Fibroblast of lung (primary cell): ENCODE results near the gene CFP. TPM values are rescaled to one million over a fixed set of nuclear protein-coding genes. Genes with fewer than 3 reads are reported as not detected.

Source experiments
- DNase-seq, 2 donors: peaks; one replicate each; pipeline versions ENCODE4 v3.0.0 to v3.0.0-alpha.2; 2010; ENCODE audit warnings: low read depth in 2 of 2
- H2AFZ ChIP-seq: 2 replicates; pipeline ENCODE4 v1.5.1; 2012; ENCODE audit warnings: low read length, control low read depth, inconsistent platforms
- H3K27ac ChIP-seq: 2 replicates; pipeline ENCODE4 v1.5.1; 2011; ENCODE audit warnings: low read length, control low read depth; ENCODE audit not compliant: insufficient read depth
- H3K27me3 ChIP-seq: 2 replicates; pipeline ENCODE4 v1.5.1; 2011; ENCODE audit warnings: mild to moderate bottlenecking, low read length; ENCODE audit not compliant: control insufficient read depth, insufficient read depth
- H3K36me3 ChIP-seq: 2 replicates; pipeline ENCODE4 v1.5.1; 2011; ENCODE audit warnings: low read length; ENCODE audit not compliant: control insufficient read depth, insufficient read depth
- H3K4me1 ChIP-seq: 2 replicates; pipeline ENCODE4 v1.5.1; 2011; ENCODE audit warnings: low read length; ENCODE audit not compliant: control insufficient read depth, insufficient read depth; ENCODE audit errors: extremely low read depth
- H3K4me2 ChIP-seq: 2 replicates; pipeline ENCODE4 v1.5.1; 2011; ENCODE audit warnings: low read length, control low read depth; ENCODE audit not compliant: insufficient read depth; ENCODE audit errors: extremely low read depth
- H3K4me3 ChIP-seq, 4 experiments: fragments of 200-600 bp in 1 of 4; sonication (generic) in 1 of 4; replicated peaks in 1 of 4; 2 replicates each; pipeline ENCODE4 v1.5.1; 2011 to 2016; ENCODE audit warnings: low read length in 4 of 4, low read depth in 3 of 4, mild to moderate bottlenecking in 3 of 4, control low read depth in 2 of 4, inconsistent platforms in 1 of 4, mixed read lengths in 1 of 4; ENCODE audit not compliant: insufficient read depth in 1 of 4; ENCODE audit errors: control extremely low read depth in 1 of 4
- H3K79me2 ChIP-seq: 2 replicates; pipeline ENCODE4 v1.5.1; 2012; ENCODE audit warnings: mild to moderate bottlenecking, low read length, inconsistent platforms; ENCODE audit not compliant: control insufficient read depth, insufficient read depth
- H3K9ac ChIP-seq: 2 replicates; pipeline ENCODE4 v1.5.1; 2011; ENCODE audit warnings: mild to moderate bottlenecking, low read length, control low read depth; ENCODE audit not compliant: insufficient read depth
- H3K9me3 ChIP-seq: 2 replicates; pipeline ENCODE4 v1.5.1; 2012; ENCODE audit warnings: low read depth, low read length; ENCODE audit not compliant: control insufficient read depth, insufficient read depth
- H4K20me1 ChIP-seq: 2 replicates; pipeline ENCODE4 v1.5.1; 2011; ENCODE audit warnings: low read length; ENCODE audit not compliant: control insufficient read depth, insufficient read depth; ENCODE audit errors: extremely low read depth
- EZH2 ChIP-seq: IDR thresholded peaks from 2 replicates; pipeline ENCODE4 v1.5.1; 2012; ENCODE audit warnings: low read length, control low read depth, mild to moderate bottlenecking; ENCODE audit errors: missing control alignments
- polyA plus RNA-seq, 2 donors: library from polyadenylated mRNA; depleted of rRNA in 1 of 2; stranded (reverse) in 1 of 2; unstranded in 1 of 2; fragments of >200 nt; gene quantifications; 2 replicates each; pipeline ENCODE4 v1.2.1, GENCODE V29; 2011 to 2012; ENCODE audit warnings: missing spikeins in 1 of 2
- total RNA-seq: library from RNA; depleted of rRNA; stranded (reverse); fragments of >200 nt; gene quantifications from 2 replicates; pipeline ENCODE4 v1.2.1, GENCODE V29; 2014
- TF ChIP-seq, protein P1 (sequence below), 2 donors: IDR thresholded peaks in 1 of 2; conservative IDR thresholded peaks in 1 of 2; 1 replicate in 1 of 2; 2 replicates in 1 of 2; pipeline ENCODE4 v1.5.1; 2011 to 2012; ENCODE audit warnings: low read length in 2 of 2, control low read depth in 1 of 2, inconsistent platforms in 1 of 2, low read depth in 1 of 2, mild to moderate bottlenecking in 1 of 2

CFP gene
- total and polyA plus RNA-seq, 2 donors (not counting 1 experiment from before 2014, with no cell fraction given), result 0.08 to 0.17 TPM

DNA sequence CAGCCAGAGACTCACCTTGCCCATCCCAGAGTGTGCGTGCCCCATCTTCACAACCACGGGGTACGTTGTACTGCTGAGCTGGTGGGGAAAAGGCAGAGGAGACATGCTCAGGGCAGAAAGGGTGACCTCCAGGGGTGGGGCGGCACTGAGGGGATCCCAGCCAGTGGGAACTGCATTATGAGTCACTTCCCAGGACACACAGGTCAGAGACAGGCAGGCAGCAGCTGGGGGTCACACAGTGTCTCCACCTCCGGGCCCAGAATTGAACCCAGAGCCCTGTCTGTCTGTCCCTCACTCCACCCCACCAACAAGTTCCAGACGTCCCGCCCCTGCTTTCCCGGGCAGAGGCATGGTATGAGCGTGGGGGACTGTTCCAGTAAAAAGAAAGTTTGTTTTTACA, 52.3 kb downstream of the CFP start:
- H3K27me3 ChIP-seq, result no peaks in the 10 kb centered on the region
- peak overlapping the region; percentile 51 for H3K27ac ChIP-seq
- peaks cover 14% of the 10 kb centered on the region for H3K4me1 ChIP-seq
- H2AFZ ChIP-seq, result no peak overlapping the region
- H3K9ac ChIP-seq, result no peak overlapping the region
- H3K36me3 ChIP-seq, result no peaks in the 10 kb centered on the region
- H4K20me1 ChIP-seq, result no peaks in the 10 kb centered on the region
- peaks cover 2% of the 10 kb centered on the region for H3K79me2 ChIP-seq
- no peaks in the 10 kb centered on the region for H3K9me3 ChIP-seq
- no peak overlapping the region for H3K4me2 ChIP-seq
- DNase-seq, result peak in 1 of 2 donors; percentile 66
- H3K4me3 ChIP-seq, result no peak overlapping the region
- TF ChIP-seq EZH2, result no peak
- TF ChIP-seq, protein P1, sequence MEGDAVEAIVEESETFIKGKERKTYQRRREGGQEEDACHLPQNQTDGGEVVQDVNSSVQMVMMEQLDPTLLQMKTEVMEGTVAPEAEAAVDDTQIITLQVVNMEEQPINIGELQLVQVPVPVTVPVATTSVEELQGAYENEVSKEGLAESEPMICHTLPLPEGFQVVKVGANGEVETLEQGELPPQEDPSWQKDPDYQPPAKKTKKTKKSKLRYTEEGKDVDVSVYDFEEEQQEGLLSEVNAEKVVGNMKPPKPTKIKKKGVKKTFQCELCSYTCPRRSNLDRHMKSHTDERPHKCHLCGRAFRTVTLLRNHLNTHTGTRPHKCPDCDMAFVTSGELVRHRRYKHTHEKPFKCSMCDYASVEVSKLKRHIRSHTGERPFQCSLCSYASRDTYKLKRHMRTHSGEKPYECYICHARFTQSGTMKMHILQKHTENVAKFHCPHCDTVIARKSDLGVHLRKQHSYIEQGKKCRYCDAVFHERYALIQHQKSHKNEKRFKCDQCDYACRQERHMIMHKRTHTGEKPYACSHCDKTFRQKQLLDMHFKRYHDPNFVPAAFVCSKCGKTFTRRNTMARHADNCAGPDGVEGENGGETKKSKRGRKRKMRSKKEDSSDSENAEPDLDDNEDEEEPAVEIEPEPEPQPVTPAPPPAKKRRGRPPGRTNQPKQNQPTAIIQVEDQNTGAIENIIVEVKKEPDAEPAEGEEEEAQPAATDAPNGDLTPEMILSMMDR (conservative IDR thresholded peaks at IDR 0.05 in 1 of 2, IDR thresholded peaks at IDR 0.05 in 1 of 2; ENCODE audit: low read depth in 1 of 2, low read length in 2 of 2), result no peak

DNA sequence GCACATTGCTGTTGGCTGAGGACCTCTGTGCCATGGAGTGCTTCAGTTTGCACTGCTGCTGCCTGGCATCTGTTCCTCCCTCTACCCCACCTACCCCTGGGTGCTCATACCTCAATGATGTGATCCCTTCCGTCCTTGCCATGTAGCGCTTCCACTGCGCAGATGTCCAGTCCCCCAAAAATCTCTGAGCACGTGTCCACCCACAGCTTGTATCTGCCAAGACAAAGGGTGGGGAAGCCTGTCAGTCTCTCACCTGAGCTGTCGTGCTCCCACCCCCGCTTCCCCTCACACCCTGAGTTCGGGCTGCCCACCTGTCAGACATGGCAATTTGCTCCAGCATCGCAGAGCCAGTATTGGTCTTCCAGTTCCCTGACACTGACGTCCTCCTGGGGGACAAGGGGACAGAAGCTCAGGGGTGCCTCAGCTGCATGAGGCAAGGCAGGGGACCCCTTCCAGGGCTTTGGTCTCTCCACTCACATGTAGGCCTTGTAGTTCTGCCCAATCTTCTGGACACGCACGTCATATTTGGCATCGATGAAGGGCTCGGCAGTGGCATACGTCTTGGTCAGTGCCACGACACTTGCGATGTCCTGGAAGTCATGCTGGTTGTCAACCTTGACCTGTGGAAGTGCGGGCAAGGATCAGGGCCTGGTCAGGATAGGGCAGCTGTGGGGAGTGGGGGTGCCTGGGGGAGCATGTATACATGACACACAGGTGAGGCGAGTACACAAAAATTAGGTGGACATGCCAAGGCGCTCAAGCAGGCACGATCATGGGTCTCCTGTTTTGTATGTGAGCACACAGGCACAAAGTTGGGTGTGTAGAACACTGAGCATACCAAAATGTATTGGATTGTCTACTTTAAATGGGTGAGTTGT, 53.5 kb downstream of the CFP start:
- Histone ChIP-seq H3K4me1 (peaks cover 14% of the 10 kb centered on the region), H3K9me3 (no peaks in the 10 kb centered on the region), H3K9ac (no peak overlapping the region), H3K4me3 (no peak overlapping the region), H2AFZ (no peak overlapping the region), H3K27ac (no peak overlapping the region), H3K27me3 (no peaks in the 10 kb centered on the region), H3K36me3 (no peaks in the 10 kb centered on the region), H3K4me2 (no peak overlapping the region), H3K79me2 (no peaks in the 10 kb centered on the region), H4K20me1 (no peaks in the 10 kb centered on the region)
- no peak for DNase-seq
- TF ChIP-seq, protein P1 (conservative IDR thresholded peaks at IDR 0.05 in 1 of 2, IDR thresholded peaks at IDR 0.05 in 1 of 2; ENCODE audit: low read depth in 1 of 2, low read length in 2 of 2), result no peak
- TF ChIP-seq EZH2, result no peak

DNA sequence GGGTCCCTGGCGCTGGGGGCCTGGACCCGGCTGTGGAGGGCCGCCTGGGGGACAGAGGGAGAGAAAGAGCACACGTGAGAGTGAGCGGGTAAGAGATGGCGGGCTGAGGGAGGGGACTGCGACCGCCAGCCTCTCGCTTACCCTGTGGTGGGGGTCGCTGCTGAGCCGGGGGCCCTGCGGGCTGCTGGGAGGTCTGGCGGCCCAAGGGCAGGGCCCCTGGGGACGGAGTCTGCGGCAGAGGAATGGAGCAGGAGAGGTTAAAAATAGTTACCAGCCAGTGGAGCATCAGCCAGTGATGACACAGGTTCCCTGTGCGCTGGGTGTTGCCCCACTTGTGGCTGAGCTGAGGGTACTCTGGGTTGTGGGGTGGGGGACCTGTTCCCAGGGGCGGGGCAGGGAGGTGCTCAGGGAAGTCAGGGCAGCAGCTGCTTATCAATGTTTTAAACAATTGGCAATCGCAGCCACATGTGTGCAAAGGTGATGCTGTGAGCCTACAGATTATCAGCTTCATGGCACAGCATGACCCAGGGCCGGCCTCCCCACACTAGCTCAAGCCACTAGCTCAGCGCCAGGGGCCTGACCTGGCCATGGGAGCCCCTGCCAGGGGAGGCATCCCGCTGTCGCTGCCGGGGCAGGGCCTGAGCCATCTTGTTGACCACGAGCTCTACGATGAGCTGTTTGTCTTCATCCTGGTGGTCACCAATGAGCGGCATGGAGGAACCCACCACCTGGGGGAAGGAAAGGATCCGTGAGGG, 55.0 kb downstream of the CFP start:
- Histone ChIP-seq H3K79me2 (no peaks in the 10 kb centered on the region), H3K27me3 (no peaks in the 10 kb centered on the region), H4K20me1 (no peaks in the 10 kb centered on the region), H3K4me1 (peaks cover 14% of the 10 kb centered on the region), H3K4me3 (peak overlapping the region in 1 of 4 experiments; percentile 17), H3K9me3 (no peaks in the 10 kb centered on the region), H3K36me3 (no peaks in the 10 kb centered on the region), H3K27ac (peak overlapping the region; percentile 27), H3K4me2 (peak overlapping the region; percentile 35), H3K9ac (peak overlapping the region; percentile 69), H2AFZ (no peak overlapping the region)
- no peak for DNase-seq
- no peak for TF ChIP-seq EZH2
- TF ChIP-seq, protein P1 (conservative IDR thresholded peaks at IDR 0.05 in 1 of 2, IDR thresholded peaks at IDR 0.05 in 1 of 2; ENCODE audit: low read depth in 1 of 2, low read length in 2 of 2), result no peak
